Measurements from ENCODE around the gene MSL2.
"Not testable (repeated sequence)": the region's sequence is repeated elsewhere in the genome, so short reads cannot be mapped to it uniquely, and the experiment has no call there.

Gene MSL2

DNA sequence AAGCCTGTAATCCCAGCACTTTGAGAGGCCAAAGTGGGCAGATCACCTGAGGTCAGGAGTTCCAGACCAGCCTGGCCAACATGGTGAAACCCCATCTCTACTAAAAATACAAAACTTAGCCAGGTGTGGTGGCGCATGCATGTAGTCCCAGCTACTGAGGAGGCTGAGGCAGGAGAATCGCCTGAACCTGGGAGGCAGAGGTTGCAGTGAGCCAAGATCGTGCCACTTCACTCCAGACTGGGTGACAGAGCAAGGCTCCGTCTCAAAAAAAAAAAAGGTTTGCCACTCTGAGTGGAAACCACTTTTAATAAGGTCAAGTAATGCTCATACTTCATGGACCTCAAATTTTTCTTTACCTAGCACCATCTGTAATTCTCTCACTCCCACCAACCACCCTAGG, 51.7 kb downstream of the MSL2 start:
- DNase-seq (ENCODE audit: low read depth in 1 of 2, low spot score in 1 of 2) = not testable (repeated sequence)

DNA sequence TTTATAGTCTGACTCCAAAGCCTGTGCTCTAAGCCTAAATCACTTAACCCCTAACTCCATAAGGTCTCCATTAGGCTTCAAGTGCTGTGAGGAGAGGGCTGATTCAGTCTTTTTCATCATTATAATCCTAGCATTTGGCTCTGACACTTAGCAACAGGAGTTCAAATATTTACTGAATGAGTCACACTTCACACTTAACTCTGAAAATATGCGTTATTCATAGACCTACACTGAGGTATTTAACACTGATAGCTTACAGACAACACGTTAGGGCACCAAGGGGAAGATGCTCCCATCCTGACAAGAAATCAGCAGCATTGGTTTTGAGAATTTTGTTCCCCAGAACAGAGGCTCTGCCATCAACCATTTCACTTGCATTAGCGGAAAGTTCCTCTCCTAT, 53.5 kb downstream of the MSL2 start:
- DNase-seq (ENCODE audit: low read depth in 1 of 2, low spot score in 1 of 2) = no peak

DNA sequence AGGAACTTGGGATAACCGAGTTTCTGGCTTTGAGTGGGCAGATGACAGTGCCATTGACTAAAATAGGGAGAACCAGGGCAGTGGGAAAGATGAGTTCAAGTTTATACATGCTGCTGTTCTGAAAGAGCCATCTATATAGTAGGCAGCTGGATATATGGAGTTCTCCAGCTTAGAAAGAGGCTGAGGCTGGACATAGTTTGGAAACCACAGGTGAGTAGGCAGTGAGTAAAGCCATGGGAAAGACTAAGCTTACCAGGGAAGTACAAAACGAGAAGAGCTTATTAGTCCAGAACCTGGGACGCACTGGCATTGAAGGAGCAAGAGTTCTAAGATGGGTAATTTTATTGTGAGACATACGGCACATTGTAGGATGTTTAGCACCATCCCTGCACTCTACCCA, 54.2 kb downstream of the MSL2 start:
- no peak for DNase-seq (ENCODE audit: low read depth in 1 of 2, low spot score in 1 of 2)

DNA sequence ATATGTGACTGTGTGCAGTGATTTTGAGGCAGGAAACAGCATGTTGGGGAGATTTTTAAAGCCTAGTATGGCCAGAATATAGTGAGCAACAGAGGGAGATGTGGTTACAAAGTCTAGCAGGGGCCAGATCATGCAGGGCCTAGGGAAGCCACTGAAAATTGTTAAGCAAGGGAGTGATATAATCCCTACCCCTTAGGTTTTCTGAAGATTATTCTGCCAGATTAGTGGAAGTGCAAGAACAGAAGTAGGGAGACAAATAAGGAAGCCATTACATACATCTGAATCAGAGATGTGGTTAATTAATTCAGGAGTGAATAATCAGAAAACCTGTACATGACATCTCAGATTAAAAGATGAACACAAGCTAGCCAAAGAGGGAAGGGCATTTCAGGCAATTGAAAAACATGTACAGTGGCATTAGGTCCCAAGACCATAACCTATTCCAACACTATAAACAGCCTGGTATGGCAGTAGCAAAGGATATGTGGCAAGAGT, 54.8 kb downstream of the MSL2 start:
- no peak for DNase-seq (ENCODE audit: low read depth in 1 of 2, low spot score in 1 of 2)

DNA sequence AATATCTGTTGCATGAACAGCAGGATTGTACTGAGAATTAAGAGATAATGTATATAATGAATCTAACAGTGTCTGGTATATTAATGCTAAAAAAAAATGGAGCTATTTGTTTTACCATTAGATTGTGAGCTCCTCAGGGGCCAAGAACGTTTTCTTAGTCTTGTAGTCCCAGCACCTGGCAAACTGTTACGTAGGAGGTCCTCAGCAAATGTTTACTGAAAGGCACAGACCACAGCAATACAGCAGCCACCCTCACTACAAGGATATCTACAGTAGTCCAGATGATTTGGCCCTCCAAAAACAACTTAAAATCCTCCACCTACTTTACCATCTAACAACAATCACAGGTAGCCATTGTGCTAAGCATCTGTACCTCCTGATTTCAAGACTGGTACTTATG, 59.7 kb downstream of the MSL2 start:
- DNase-seq (ENCODE audit: low read depth in 1 of 2, low spot score in 1 of 2) = no peak

DNA sequence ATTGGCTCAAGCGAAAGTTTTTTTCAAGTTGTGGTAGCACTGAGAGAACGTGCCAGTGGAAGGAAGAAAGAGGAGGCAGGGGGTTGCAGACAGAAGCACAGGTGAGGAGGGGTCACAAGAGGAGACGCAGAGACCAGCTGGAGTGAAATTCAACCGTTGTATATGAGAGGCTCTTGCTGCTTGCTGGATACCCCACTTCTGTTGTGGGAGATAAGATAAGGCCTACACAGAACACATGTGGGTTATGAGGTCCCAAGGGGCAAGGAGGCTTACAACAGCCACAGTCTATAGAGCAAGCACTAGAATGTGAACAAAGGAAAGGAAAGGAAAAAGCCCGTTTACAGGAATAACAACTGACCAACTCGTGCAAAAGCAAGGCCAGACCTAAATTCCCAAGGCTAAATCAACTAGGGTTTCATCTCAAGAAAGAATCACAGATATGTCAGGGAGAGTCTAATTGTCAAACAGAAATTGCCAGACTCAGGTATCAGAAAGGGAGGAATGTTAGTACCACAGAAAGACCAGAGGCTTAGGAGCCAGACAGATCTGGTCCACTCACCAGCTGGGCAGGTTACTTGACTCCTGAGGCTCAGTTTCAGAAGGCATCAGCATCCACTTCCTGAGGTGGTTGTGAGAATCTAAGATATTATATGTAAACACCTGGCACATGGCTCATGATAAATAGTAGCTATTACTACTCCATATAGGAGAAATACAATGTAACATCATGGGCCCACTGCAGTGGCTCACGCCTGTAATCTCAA, 60.9 kb downstream of the MSL2 start:
- no peak for DNase-seq (ENCODE audit: low read depth in 1 of 2, low spot score in 1 of 2)

DNA sequence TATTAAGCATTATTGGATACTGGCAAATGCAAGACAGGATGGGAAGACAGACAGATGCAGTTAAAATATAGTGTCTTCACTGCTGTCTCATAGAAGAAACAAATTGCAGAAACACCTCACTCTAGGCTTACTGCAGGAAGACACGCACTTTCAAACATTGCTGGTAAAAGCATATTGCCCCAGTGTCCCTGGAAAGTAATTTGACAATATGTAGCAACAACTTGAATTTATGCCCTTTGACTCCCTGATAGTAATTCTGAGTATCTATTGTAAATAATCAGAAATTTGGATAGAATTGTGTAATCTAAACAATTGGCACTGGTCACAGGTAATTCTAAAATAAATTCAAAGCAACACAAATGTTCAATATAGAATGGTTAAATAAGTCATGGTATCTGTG, 62.0 kb downstream of the MSL2 start:
- no peak for DNase-seq (ENCODE audit: low read depth in 1 of 2, low spot score in 1 of 2)

DNA sequence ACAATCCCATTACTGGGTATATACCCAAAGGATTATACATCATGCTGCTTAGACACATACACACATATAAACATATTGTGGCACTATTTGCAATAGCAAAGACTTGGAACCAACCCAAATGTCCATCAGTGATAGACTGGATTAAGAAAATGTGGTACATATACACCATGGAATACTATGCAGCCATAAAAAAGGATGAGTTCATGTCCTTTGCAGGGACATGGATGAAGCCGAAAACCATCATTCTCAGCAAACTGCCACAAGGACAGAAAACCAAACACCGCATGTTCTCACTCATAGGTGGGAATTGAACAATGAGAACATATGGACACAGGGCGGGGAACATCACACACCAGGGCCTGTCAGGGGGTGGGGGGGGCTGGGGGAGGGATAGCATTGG, 64.5 kb downstream of the MSL2 start:
- not testable (repeated sequence) for DNase-seq (ENCODE audit: low read depth in 1 of 2, low spot score in 1 of 2)

DNA sequence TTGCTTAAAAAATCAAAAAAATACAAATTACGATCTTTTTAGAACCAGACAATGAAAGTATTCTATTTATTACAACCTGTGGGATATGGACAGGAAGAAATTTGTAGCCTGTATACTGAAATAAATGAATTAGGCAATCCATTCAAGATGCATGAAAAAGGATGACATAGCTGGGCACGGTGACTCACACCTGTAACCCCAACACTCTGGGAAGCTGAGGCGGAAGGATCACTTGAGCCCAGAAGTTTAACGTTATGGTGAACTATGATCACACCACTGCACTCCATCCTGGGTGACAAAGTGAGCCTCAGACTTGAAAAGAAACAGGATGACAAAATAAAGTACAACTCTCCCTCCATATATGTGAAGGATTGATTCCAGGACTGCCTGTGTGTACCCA, 74.1 kb downstream of the MSL2 start:
- DNase-seq (ENCODE audit: low read depth in 1 of 2, low spot score in 1 of 2) = no peak

DNA sequence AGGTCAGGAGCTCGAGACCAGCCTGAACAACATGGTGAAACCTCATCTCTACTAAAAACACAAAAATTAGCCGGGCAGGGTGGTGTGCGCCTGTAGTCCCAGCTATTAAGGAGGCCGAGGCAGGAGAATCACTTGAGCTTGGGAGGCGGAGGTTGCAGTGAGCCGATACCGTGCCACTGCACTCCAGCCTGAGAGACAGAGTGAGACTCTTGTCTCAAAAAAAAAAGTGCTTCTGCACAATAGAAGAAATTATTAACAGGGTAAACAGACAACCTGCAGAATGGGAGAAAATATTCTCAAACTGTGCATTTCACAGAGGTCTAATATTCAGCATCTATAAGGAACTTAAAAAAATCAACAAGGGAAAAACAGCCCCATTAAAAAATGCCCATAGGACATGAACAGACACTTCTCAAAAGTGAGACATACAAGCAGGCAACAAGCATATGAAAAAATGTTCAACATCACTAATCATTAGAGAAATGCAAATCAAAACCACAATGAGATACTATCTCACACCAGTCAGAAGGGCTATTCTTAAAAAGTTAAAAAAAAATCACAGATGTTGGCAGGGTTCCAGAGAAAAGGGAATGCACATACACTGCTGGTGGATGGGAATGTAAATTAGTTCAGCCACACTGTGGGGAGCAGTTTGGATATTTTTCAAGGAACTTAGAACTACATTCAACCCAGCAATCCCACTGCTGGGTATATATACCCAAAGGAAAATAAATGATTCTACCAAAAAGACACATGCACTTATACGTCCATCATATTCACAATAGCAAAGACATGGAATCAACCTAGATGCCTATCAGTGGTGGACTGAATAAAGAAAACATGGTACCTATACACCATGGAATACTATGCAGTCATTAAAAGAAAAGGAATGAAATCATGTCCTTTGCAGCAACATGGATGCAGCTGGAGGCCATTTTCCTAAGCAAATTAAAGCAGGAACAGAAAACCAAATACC, 75.5 kb downstream of the MSL2 start:
- DNase-seq (ENCODE audit: low read depth in 1 of 2, low spot score in 1 of 2) = no peak

DNA sequence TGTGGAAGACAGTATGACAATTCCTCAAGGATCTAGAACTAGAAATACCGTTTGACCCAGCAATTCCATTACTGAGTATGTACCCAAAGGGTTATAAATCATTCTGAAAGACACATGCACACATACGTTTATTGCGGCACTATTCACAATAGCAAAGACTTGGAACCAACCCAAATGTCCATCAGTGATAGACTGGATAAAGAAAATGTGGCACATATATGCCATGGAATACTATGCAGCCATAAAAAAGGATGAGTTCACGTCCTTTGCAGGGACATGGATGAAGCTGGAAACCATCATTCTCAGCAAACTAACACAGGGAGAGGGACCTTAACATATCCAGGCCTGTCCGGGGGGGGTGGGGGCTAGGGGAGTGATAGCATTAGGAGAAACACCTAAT, 76.4 kb downstream of the MSL2 start:
- DNase-seq (ENCODE audit: low read depth in 1 of 2, low spot score in 1 of 2) = not testable (repeated sequence)

DNA sequence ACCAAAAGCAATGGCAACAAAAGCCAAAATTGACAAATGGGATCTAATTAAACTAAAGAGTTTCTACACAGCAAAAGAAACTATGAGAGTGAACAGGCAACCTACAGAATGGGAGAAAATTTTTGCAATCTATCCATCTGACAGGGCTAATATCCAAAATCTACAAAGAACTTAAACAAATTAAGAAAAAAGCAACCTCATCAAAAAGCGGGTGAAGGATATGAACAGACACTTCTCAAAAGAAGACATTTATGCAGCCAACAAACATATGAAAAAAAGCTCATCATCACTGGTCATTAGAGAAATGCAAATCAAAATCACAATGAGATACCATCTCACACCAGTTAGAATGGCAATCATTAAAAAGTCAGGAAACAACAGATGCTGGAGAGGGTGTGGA, 76.8 kb downstream of the MSL2 start:
- not testable (repeated sequence) for DNase-seq (ENCODE audit: low read depth in 1 of 2, low spot score in 1 of 2)

DNA sequence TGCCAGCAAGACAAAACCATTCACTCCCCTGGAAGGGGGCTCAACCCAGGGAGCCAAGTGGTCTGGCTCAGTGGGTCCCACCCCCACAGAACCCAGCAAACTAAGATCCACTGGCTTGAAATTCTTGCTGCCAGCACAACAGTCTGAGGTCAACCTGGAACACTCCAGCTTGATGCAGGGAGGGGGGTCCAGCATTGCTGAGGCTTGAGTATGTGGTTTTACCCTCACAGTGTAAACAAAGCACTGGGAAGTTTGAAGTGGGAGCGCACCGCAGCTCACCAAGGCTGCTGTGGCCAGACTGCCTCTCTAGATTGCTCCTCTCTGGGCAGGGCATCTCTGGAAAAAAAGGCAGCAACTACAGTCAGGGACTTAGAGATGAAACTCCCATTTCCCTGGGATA, 81.7 kb downstream of the MSL2 start:
- no peak for DNase-seq (ENCODE audit: low read depth in 1 of 2, low spot score in 1 of 2)

DNA sequence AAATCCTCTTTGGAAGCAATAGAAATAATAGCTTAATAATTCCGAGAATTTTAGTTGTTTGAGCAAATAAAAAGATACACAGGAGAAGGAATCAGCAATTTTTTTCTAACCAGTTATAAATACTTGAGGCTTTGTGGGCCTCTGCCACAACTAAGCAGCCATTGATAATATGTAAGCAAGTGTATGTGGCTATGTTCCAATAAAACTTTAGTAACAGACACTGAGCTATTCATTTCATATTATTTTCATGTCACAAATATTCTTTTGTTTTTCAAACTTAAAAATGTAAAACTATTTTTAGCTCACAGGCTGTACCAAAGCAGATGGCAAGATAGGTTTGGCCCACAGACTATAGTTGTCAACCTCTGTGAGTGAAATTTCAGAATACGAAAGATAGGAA, 85.7 kb downstream of the MSL2 start:
- DNase-seq (ENCODE audit: low read depth in 1 of 2, low spot score in 1 of 2) = no peak

DNA sequence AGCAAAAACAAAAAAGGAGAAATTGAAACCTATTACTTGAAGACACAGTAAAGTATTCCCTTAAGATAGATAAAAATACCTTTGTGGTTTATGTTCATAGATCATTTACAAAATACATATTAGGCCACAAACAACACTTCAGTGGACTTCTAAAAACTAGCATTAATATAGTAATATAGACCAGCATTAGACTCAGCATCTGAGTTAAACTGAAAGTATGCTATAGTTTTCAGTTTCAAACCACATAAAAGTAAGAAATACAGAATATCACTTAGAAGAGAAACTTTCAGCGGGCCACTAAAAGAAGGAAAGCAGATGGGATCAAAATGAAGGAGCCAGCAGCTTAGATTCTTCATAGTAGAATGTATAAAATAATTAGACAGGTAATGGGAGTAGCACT, 86.6 kb downstream of the MSL2 start:
- DNase-seq (ENCODE audit: low read depth in 1 of 2, low spot score in 1 of 2) = no peak

DNA sequence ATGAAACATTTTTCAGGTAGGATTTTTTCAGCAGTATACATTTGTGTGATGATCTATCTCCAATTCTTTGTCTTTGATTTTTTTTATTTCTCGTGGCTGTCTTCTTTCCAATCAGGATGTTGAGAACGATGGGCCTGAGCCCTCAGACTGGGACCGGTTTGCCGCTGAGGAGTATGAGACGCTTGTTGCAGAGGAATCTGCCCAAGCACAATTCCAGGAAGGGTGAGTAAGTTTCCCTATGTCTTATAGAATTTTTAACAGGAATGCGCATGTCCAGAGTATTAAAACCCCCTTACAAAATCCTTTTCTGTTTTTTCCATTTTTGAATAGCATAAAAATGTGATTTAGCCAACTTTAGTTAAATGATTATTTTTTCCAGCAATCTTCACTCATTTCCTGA, 90.0 kb downstream of the MSL2 start:
- no peak for DNase-seq (ENCODE audit: low read depth in 1 of 2, low spot score in 1 of 2)

DNA sequence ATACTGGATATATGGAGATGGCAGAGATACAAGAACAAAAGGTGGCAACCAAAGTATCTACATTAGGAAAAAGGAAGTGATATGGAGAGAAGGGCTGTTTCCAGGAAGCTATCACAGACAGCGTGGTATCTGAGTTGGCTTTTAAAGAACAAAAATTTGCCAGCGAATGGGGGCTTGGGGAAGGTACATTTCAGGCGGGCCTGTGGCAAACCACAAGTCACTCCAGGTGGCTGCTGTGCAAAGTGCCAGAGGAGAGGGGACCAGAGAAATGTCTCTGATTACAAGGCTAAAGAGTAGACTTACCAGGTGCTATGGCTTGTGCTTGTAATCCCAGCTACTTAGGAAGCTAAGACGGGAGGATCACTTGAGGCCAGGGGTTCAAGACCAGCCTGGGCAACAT, 91.1 kb downstream of the MSL2 start:
- no peak for DNase-seq (ENCODE audit: low read depth in 1 of 2, low spot score in 1 of 2)

Data from stimulated activated CD4-positive, alpha-beta T cell treated with anti-CD3 and anti-CD28 coated beads, Interleukin-15, amount 100 ng/mL, for 1 hour (primary cell).